T-helper 17 cell (primary cell): ENCODE data around the gene HNRNPA1. TPM values are rescaled to one million over a fixed set of nuclear protein-coding genes. Genes with fewer than 3 reads are reported as not detected.
"Not testable (repeated sequence)": the region's sequence is repeated elsewhere in the genome, so short reads cannot be mapped to it uniquely, and the experiment has no call there.

ENCODE experiments used
- ATAC-seq: fragments of 150-1000 bp; cut with Tn5 transposase; 2 replicates; pipeline ENCODE4 v1.10.0; 2021; ENCODE audit warnings: mild to moderate bottlenecking, moderate library complexity
- DNase-seq, 3 donors: peaks; one replicate each; pipeline versions ENCODE4 v3.0.0 to v3.0.0-alpha.2; 2020 to 2021
- H3K9me3 ChIP-seq: one replicate; pipeline ENCODE4 v1.7.0; 2013; ENCODE audit warnings: low read length, mild to moderate bottlenecking; ENCODE audit not compliant: control insufficient read depth, poor library complexity, severe bottlenecking
- H3K27ac Mint-ChIP-seq: one replicate; pipeline ENCODE4 v1.8.0; 2022; ENCODE audit warnings: mild to moderate bottlenecking, moderate library complexity, mixed read lengths
- H3K27me3 Mint-ChIP-seq: one replicate; pipeline ENCODE4 v1.8.0; 2022; ENCODE audit warnings: mixed read lengths
- H3K36me3 Mint-ChIP-seq: one replicate; pipeline ENCODE4 v1.8.0; 2022; ENCODE audit warnings: low read depth, mixed read lengths
- H3K4me1 Mint-ChIP-seq: one replicate; pipeline ENCODE4 v1.8.0; 2022; ENCODE audit warnings: mild to moderate bottlenecking, mixed read lengths
- H3K4me3 Mint-ChIP-seq: one replicate; pipeline ENCODE4 v1.8.0; 2022; ENCODE audit warnings: mild to moderate bottlenecking, moderate library complexity, mixed read lengths
- total RNA-seq, 4 donors: library from RNA in 2 of 4; stranded (reverse) in 2 of 4; gene quantifications; one replicate each; pipeline ENCODE4 v1.2.3 and lab custom pipeline; 2022 to 2026

The HNRNPA1 gene
- total RNA-seq, 2 donors from 2014 or later, result 1,531 to 1,582 TPM

DNA sequence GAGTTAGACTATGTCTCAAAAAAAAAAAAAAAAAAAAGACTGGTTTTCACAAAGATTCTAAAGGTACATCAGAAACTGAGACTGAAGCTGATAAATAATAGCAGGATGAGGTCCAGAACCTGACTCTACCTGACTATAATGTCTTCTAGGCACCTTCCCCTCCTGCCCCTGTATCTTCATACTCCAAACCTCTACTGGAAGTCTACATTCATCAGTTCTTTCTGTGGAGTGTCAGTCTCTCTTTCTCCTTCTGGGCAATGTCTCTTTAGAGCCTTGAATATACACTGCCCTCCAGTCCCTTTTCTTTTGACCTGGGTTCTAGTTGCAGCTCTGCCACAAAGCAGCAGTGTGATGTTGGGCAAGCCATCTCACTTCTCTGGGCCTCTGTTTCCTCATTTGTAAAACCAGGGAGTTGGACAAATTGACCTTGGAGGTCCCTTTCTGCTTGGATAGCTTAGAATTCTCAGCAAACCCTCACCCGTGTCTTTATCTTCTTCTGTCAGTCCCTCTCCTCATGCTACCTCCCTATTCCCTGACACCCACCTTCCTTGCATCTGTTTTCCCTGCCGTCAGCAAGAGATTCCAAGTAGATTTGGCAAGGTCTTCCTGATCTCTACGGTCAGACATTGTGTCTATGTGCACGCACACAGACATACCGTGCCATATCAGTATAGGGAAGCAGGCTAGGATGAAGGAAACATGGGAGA is 16.0 kb downstream of the HNRNPA1 start:
- Mint-ChIP-seq H3K27ac (peak overlapping the region; percentile 21), H3K27me3 (peaks cover 39% of the 10 kb centered on the region), H3K4me1 (peaks cover 20% of the 10 kb centered on the region), H3K4me3 (peak overlapping the region; percentile 56), H3K36me3 (peaks cover 4% of the 10 kb centered on the region)
- ATAC-seq, result no peak
- no peak for DNase-seq
- no peaks in the 10 kb centered on the region for H3K9me3 ChIP-seq

DNA sequence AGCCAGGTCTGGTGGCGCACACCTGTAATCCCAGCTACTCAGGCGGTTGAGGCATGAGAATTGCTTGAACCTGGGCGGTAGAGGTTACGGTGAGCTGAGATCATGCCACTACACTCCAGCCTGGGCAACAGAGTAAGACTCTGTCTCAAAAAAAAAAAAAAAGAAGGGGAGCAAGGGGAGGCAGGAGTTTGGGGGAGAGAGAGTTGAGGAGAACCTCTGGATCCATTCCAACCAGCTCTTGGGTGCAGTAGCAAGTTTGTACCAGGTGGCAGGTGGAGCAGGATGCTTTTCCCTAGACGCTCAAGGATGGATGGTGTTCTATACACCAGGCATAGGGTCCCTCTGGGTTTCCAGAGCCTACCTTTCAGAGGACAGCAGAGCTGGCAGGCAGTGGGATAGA is 18.4 kb downstream of the HNRNPA1 start:
- Mint-ChIP-seq H3K27ac (no peak overlapping the region), H3K36me3 (peaks cover 4% of the 10 kb centered on the region), H3K4me1 (peaks cover 23% of the 10 kb centered on the region), H3K27me3 (peaks cover 59% of the 10 kb centered on the region), H3K4me3 (no peak overlapping the region)
- no peak for ATAC-seq
- no peak for DNase-seq
- no peaks in the 10 kb centered on the region for H3K9me3 ChIP-seq

DNA sequence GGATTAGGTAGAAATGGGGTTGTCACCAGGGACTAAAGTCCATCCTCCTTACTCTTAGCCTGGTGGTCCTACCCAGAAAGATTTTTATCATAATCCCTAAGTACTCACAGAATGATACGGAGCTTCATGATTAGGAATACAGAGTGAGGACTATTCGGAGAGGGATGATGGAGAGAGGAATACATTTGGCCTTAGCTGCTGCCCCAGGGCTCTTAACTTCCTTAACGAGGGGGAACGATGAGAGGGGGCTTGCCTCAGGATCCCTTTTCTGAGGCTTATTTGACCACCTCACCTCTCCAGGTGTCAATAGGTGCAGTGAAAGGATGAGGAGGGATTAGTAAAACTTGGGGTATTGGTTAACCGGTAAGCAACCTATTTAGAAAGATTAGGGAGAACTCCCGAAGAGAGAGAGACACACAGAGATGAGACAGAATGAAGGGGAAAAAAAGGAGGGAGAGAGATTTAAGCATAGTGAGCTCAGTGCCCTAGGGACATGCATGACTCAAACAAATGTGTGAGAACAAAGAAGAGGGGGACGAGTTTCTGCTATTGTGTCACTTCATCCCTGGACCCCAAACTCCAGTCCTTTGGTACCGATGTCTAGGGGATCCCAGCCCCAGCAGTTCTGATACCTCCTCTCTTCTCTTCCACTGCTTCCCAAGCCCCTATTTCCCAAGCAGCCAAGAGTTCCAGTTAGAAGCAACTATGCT is 19.1 kb downstream of the HNRNPA1 start:
- Mint-ChIP-seq H3K4me1 (peaks cover 23% of the 10 kb centered on the region), H3K27me3 (peaks cover 63% of the 10 kb centered on the region), H3K36me3 (peaks cover 4% of the 10 kb centered on the region), H3K27ac (no peak overlapping the region), H3K4me3 (peak overlapping the region; percentile 65)
- no peak for DNase-seq
- ATAC-seq, result no peak
- no peaks in the 10 kb centered on the region for H3K9me3 ChIP-seq

DNA sequence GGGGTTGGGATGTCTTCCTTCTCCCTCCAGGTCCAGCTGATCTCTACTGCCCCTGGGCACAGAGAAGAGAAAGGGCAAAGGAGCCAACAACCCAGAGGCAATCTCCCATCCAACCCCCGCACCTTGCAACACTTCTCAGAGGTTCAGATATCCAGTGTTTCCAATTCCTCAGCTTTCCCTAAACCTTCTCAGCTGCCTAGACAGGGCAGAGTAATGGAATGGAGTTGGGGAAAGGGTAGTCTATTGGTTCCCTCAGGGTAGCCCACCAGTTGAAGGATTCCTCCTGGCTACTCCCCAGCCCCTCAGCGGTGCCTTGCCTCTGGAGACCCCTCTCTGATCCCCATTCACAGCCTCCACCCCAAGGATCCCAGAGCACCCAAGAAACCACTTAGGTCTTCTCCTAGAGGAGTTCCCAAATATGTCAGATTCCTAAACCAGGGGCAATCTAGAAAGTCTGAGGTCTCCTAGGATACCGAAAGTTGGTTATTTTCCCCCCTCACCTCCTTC is 19.8 kb downstream of the HNRNPA1 start:
- ATAC-seq, result no peak
- no peaks in the 10 kb centered on the region for H3K9me3 ChIP-seq
- DNase-seq, result no peak
- peaks cover 4% of the 10 kb centered on the region for H3K36me3 Mint-ChIP-seq
- peaks cover 63% of the 10 kb centered on the region for H3K27me3 Mint-ChIP-seq
- no peak overlapping the region for H3K27ac Mint-ChIP-seq
- peak overlapping the region; percentile 65 for H3K4me3 Mint-ChIP-seq
- peaks cover 23% of the 10 kb centered on the region for H3K4me1 Mint-ChIP-seq

DNA sequence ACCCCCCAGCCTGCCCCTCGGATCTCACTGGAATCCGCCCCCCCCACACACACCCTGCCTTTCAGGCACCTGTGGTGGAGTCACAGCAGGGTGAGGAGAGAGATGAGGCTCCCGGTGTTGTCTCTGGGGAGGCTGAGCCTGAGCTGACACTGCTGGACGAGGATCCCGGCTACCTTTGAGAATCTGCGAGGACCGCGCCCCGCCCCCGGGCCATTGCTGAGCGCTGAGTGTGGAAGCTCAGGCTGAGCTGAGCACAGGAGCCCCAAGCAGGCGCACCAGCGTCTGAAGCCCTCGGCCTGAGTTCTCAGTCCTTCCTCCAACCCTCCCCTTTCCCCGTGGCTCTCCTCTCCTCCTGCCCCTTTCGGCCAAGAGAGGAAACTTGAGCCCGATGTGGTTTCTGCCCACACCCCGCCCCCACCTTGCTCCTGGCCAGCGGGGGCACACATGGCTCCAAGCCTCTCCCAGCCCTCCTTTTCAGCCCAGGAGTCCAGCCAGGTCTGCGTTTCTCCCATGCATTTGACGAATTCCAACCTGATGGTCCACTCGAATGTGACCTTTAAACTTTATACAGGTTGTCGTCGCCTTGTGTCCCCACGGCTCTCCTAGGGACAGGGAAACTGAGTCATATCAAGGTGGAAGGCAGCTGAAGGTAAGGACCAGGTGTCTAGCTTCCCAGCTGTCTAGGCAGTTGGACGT is 20.4 kb downstream of the HNRNPA1 start, which contains the start of gene NFE2:
Gene NFE2, minus strand, starts transcription at position 284 of the 696 bp plus-strand sequence. CDS start 5,767 bp downstream, outside the sequence.
- no peak for DNase-seq
- peak within 1 kb of the TSS; percentile 65 for H3K4me3 Mint-ChIP-seq
- peaks cover 4% of the 10 kb centered on the region for H3K36me3 Mint-ChIP-seq
- no peaks in the 10 kb centered on the region for H3K9me3 ChIP-seq
- peaks cover 63% of the 10 kb centered on the region for H3K27me3 Mint-ChIP-seq
- H3K4me1 Mint-ChIP-seq, result peaks cover 23% of the 10 kb centered on the region
- no peak within 1 kb of the TSS for H3K27ac Mint-ChIP-seq
- ATAC-seq, result peak; percentile 68

DNA sequence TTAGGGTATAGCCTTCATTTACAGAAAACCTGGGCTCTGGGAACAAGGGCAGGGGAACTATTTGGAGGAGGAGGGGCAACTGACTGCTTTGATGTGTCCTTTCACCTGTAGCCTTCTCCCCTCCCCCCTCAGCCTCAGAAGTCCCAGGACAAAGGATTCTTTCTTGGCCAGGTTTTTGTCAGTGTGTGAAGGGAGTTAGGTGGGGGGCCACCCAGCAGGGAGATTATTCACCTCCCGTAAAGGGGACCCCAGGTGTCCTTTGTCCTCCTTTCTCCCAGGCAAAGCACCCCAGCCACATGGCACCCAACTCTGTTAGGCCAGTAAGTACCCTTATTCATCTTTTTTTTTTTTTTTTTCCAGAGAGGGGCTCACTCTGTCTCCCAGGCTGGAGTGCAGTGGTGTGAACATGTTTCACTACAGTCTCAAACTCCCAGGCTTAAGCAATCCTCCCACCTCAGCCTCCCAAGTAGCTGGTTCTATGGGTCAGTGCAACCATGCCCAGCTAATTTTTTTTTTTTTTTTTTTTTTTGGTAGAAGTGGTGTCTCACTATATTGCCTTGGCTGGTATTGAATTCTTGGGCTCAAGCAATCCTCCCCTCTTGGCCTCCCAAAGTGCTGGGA is 21.0 kb downstream of the HNRNPA1 start:
- no peak for ATAC-seq
- DNase-seq, result no peak
- Mint-ChIP-seq H3K36me3 (peaks cover 4% of the 10 kb centered on the region), H3K4me1 (peaks cover 23% of the 10 kb centered on the region), H3K4me3 (no peak overlapping the region), H3K27ac (no peak overlapping the region), H3K27me3 (peaks cover 63% of the 10 kb centered on the region)
- no peaks in the 10 kb centered on the region for H3K9me3 ChIP-seq

DNA sequence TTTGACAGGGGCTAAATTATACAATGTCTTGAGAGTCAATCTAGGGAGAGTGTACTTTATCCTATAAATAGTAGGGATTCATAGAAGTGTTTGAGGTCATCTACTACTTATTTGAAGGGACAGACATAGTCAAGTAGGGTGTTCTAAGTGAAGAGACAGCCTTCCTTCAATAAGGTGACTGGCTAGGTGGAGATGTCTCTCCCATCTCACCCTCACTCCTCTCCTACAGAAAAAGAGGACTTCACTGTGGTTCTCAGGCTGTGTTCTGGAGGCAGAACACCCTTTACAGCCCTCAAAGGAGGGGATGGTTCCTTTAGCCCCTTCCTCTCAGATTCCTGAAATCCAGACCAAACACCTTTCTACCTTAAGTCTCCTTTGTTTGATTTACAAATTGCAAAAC is 23.1 kb downstream of the HNRNPA1 start:
- H3K27me3 Mint-ChIP-seq, result peaks cover 52% of the 10 kb centered on the region
- H3K27ac Mint-ChIP-seq, result no peak overlapping the region
- ATAC-seq, result no peak
- H3K36me3 Mint-ChIP-seq, result peaks cover 2% of the 10 kb centered on the region
- no peaks in the 10 kb centered on the region for H3K9me3 ChIP-seq
- no peak for DNase-seq
- peaks cover 29% of the 10 kb centered on the region for H3K4me1 Mint-ChIP-seq
- peak overlapping the region; percentile 43 for H3K4me3 Mint-ChIP-seq

DNA sequence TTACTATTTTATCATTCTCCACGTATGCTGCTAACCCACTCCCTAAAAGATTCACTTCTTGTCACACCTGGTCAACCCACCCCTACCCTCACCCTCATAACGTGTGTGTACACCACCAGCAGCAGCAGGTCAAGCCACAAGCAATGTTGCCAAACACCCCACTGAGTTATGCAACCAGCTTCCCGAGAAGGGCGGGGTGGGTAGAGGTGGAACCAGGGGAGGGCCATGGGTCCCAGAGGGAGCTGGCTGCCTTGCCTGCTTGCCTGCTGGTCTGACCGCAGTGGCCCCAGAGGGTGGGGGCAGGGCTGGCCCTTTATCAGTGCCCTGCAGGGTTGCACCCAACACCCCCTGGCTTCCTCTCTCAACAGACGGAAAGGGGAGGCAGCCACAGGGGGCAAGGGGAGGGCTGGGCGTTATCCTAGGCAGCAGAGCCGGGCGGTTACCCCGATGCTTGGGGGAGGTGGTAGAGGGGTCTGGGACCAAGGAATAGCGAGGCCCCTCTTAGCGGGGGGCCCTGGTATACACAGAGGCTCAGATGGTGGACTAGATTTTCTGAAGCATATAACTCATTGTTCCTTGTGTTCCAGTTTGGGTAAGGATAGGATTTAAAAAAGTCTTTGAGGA is 23.8 kb downstream of the HNRNPA1 start:
- Mint-ChIP-seq H3K4me3 (peak overlapping the region; percentile 43), H3K27ac (no peak overlapping the region), H3K27me3 (peaks cover 46% of the 10 kb centered on the region), H3K36me3 (peaks cover 2% of the 10 kb centered on the region), H3K4me1 (peaks cover 26% of the 10 kb centered on the region)
- no peaks in the 10 kb centered on the region for H3K9me3 ChIP-seq
- ATAC-seq, result peak; percentile 45
- DNase-seq, result no peak

DNA sequence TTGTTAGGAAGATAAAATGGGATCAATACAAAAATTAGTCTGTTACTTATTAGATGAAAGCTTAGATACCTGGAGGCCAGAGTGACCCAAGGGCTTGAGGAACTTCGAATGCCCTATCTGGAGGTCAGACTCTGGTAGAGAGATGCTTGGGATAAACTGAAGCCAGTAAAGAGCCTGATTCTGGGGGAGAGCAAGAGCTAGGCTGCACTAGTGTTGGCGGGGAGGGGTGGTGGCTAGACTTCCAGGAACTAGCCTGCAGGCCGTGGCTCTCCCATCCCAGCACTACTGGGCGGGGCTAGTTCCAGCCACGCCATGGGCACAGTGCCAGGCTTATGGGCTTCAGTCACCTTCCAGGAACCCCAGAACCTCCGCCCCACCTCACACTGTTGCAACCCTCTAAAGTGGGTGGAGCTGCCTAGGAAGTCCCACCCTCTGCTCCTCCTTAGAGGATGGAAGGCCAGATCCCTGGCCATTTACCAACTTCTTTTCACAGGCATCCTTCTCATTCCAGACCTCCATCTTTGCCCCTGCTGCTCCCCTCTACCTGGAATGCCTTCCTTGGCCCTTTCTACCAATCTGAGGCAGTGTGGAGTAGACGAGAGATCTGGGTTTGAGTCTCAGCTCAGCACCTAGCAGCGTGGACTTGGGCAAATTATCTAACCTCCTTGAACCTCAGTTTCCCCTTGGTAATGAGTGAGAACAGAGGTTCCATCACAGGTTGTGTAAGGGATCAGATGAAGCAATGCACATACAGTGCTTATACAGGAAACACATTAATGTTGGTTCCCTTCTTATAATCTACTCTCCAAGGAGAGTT is 26.6 kb downstream of the HNRNPA1 start:
- Mint-ChIP-seq H3K27me3 (peaks cover 18% of the 10 kb centered on the region), H3K27ac (no peak overlapping the region), H3K4me1 (peaks cover 14% of the 10 kb centered on the region), H3K4me3 (peak overlapping the region; percentile 74), H3K36me3 (peaks cover 4% of the 10 kb centered on the region)
- DNase-seq, result no peak
- no peaks in the 10 kb centered on the region for H3K9me3 ChIP-seq
- ATAC-seq, result peak; percentile 41

DNA sequence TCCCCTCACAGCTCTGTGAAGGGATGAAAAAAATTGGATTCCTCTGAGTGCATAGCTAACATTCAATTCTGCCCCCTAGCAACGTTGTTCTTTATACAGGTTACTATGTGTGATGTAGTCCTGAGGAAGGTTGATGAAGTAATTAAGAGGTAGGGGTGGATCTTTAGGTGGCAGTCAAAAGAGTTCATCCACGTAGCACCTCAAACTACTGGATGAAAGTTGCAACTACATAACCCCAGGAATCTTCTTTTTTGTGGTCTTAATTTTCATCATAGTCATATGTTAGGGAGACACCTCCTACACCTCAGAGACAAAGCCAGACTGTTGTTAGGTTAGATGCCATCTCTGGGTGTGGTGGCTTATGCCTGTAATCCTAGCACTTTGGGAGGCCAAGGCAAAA is 30.5 kb downstream of the HNRNPA1 start:
- no peak overlapping the region for H3K4me3 Mint-ChIP-seq
- no peak for ATAC-seq
- H3K27ac Mint-ChIP-seq, result no peak overlapping the region
- peaks cover 6% of the 10 kb centered on the region for H3K36me3 Mint-ChIP-seq
- peaks cover 5% of the 10 kb centered on the region for H3K27me3 Mint-ChIP-seq
- H3K4me1 Mint-ChIP-seq, result peaks cover 14% of the 10 kb centered on the region
- H3K9me3 ChIP-seq, result no peaks in the 10 kb centered on the region
- no peak for DNase-seq

DNA sequence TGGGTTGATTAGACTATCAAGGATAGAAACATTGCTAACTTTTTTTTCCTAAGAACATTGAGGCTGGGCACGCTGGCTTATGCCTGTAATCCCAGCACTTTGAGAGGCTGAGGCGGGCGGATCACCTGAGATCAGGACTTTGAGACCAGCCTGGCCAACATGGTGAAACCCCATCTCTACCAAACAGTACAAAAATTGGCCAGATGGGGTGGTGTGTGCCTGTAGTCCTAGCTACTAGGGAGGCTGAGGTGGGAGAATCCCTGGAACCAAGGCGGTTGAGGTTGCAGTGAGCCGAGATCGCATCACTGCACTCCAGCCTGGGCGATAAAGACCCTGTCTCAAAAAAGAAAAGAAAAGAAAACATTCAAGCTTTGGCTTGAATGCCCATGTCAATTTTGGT is 31.8 kb downstream of the HNRNPA1 start:
- not testable (repeated sequence) for ATAC-seq, DNase-seq, H3K4me3 Mint-ChIP-seq, H3K36me3 Mint-ChIP-seq, H3K9me3 ChIP-seq, H3K4me1 Mint-ChIP-seq, H3K27ac Mint-ChIP-seq, H3K27me3 Mint-ChIP-seq

DNA sequence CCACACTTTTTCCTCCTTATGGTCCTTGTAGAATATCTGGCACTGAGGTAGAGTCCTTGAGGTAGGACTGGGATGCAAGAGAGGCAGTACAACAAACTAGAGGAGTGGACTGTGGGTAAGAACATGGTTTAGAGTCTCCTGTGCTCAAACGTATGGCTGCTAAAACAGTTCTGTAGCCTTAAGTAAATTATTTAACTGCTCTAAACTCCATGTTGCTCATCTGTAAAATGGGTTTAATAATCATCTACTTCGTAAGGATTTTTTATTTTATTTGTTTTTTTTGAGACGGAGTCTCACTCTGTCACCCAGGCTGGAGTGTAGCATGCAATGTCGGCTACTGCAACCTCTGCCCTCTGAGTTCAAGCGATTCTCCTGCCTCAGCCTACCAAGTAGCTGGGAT is 40.8 kb downstream of the HNRNPA1 start:
- peaks cover 4% of the 10 kb centered on the region for H3K36me3 Mint-ChIP-seq
- peaks cover 14% of the 10 kb centered on the region for H3K4me1 Mint-ChIP-seq
- H3K27ac Mint-ChIP-seq, result no peak overlapping the region
- H3K9me3 ChIP-seq, result no peaks in the 10 kb centered on the region
- ATAC-seq (no peak), DNase-seq (no peak)
- H3K27me3 Mint-ChIP-seq, result no peaks in the 10 kb centered on the region
- H3K4me3 Mint-ChIP-seq, result no peak overlapping the region
